ACHN (cell line): ENCODE results near the gene CKAP4.

Experiments
- DNase-seq: peaks from one replicate; pipeline ENCODE4 v3.0.0-alpha.2; 2015
- in situ Hi-C: cut with HindIII; loops from 2 replicates; pipeline ENCODE4 v1.10.0; 2017; ENCODE audit warnings: low sequenced_read_pairs, low pct_ligation_motif_present, low pct_unique_long_range_greater_than_20kb

The CKAP4 gene

DNA sequence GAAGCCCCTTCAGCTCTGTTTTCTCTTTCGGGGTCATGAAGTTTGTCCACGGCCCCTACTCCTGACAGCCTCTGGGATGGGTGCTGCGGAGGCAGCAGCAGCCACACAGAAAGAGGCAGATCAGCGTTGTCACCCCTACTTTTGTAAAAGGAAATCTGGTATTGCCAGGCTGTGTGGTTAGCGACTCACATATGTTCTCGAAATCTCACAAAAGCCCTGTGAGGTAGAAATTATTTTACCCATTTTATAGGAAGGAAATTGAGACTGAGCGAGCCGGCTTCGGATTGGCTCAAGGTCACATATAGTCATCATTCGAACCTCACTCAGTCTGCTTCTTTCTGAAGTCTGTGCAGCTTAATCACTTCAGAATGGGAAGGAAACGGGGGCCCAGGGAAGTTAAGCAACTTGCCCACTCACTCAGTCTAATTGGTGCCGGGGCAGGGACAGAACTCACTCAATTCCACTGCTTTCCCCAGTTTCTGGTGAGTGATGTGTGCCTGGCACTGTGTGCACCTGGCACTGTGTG is 1.1 kb upstream of the CKAP4 start:
- in situ Hi-C loops = no loop called here
- no peak for DNase-seq

DNA sequence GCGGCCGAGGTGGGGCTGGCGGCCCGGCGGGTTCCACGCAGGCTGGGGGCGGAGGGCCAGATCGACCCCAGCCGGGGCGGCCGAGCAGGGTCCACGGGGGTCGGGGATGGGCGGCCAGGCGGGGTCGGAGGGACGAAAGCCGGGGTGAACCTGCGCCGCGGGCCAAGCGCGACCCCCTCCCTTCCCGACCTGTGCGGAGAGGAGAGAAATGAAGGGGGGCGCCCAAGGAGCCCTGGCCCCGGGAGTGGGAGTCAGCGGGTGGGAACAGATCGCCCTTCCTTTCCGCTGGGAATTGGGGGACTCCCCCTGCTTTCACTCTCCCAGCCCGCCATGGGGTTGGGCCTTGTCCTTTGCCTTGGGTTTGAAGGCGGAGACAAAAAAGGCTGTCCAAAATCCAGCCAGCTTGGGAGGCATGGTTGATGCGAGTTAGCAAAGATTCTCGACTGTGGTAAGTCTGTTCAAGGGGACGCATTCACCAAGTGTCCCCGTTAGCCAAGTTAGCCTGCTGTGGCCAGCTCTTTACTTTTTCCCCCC is 559 bp upstream of the CKAP4 start:
- in situ Hi-C loops = no loop called here
- DNase-seq = peak; percentile 76

GRCh38 chr12:106246891-106247673 is 738 bp downstream of the CKAP4 start:
- peak; percentile 79 for DNase-seq
- in situ Hi-C loops = no loop called here

- in situ Hi-C loops = no loop called here
- peak; percentile 29 for DNase-seq
Measured at GRCh38 chr12:106245767-106246166, 2.1 kb downstream of the CKAP4 start.

GRCh38 chr12:106243620-106244019 is 4.2 kb downstream of the CKAP4 start:
- in situ Hi-C loops = no loop called here
- no peak for DNase-seq

DNA sequence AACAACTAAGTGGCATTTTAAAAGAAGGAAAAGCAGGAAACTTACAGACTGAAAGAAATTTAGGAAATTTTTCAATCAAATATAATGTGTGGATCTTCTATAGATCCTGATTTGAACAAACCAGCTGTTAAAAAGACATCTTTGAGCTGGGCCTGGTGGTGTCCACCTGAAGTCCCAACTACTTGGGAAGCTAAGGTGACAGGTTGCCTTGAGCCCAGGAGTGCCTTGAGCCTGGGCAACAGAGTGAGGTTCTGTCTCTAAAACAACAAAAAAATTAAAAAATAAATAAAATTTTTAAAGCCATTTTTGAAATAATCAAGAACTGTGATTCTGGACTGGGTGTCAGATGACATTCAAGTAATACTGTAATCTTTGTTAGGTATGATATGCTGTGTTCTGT is 7.0 kb downstream of the CKAP4 start:
- no peak for DNase-seq
- in situ Hi-C loops = no loop called here

DNA sequence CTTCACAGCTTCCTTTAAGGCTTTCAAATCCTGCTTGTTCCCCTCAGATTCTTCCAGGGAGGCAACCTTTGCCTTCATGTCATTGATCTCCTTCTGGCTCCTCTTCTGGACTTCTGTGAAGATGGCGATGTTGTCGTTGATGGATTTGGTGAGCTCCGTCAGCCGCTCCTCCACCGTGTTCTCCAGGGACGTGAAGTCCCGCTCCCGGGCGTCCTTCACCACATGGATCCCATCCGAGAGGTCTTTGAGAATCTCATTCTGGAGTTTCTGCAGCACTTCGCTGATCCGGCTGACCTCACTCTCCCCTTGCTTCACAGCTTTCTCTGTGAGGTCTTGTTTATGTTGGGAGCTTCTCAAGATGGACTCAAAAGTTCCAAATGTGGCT is 7.9 kb downstream of the CKAP4 start:
- no peak for DNase-seq
- in situ Hi-C loops = no loop called here

GRCh38 chr12:106239241-106239950 is 8.4 kb downstream of the CKAP4 start:
- no peak for DNase-seq
- in situ Hi-C loops = no loop called here

- in situ Hi-C loops = no loop called here
- DNase-seq = no peak
Measured at GRCh38 chr12:106238146-106238545, 9.7 kb downstream of the CKAP4 start.

- in situ Hi-C loops = no loop called here
- no peak for DNase-seq
Measured at GRCh38 chr12:106235770-106236169, 12.1 kb downstream of the CKAP4 start.

DNA sequence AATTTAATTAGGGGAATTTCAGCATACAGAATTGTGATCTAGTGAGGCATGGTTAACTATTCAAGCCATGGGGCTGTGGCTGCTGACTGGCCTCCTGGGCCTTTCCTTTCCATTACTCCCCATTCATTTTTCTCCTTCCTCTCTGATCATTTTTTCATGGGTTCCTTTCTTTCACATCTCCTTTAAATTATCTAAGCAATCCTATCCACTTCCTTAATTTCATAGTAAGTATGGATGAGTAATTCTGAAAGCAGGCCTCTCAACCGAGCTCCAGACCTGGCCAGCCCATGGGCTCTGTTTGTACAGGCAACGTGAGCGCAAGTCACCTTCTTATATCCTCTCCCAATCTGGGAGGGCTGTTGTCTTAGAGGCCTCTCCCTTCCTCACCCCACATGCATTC is 13.4 kb downstream of the CKAP4 start:
- no peak for DNase-seq
- in situ Hi-C loops = no loop called here

GRCh38 chr12:106233011-106233410 is 14.8 kb downstream of the CKAP4 start:
- in situ Hi-C loops = no loop called here
- no peak for DNase-seq

- DNase-seq = no peak
- in situ Hi-C loops = no loop called here
Measured at GRCh38 chr12:106229036-106229591, 18.7 kb downstream of the CKAP4 start.

DNA sequence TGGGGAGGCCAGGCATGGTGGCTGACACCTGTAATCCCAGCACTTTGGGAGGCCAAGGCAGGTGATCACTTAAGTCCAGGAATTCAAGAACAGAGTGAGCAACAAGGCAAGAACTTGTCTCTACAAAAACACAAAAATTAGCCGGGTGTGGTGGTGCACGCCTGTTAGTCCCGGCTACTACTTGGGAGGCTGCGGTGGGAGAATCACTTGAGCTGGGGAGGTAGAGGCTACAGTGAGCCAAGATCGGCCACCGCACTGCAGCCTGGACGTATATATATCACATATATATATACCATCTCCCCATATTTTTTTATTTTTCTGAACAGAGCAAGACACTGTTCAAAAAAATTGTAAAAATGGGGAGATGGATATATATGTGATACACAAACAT is 19.5 kb downstream of the CKAP4 start:
- in situ Hi-C loops = no loop called here

DNA sequence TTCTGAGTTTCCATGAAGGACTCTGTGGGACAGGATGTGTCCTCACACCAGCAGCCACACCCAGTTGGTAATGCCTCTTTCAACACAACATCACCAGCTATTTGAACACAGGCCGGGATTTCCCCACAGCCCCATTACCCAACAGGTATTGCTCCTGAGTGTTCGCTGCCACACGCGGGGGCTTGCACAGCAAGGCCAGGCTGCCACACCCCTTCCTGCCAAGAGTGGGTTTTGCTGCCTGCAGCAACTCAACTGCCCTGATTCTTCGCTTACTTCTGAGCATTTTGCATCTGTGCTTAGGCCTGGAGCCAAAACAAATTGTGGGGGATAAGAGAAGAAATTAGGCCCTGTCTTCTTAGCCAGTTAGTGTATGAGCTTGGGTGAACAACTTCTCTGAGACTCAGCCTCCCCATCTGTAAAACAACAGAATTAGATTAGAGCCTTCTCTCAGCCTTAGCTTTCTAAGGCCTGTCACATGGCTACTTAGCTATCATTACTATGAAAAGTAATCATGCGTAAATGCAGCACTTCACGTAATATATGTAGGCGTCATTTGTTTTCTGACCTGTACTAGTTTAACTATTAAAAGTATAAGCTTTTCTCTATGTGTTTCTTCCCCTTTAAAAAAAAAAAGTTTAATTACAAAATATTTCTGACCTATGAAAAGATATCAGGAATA is 20.0 kb downstream of the CKAP4 start:
- in situ Hi-C loops = no loop called here
- no peak for DNase-seq

More for the DNA sequence above, 19.5 kb downstream of the CKAP4 start:
- no peak for DNase-seq

DNA sequence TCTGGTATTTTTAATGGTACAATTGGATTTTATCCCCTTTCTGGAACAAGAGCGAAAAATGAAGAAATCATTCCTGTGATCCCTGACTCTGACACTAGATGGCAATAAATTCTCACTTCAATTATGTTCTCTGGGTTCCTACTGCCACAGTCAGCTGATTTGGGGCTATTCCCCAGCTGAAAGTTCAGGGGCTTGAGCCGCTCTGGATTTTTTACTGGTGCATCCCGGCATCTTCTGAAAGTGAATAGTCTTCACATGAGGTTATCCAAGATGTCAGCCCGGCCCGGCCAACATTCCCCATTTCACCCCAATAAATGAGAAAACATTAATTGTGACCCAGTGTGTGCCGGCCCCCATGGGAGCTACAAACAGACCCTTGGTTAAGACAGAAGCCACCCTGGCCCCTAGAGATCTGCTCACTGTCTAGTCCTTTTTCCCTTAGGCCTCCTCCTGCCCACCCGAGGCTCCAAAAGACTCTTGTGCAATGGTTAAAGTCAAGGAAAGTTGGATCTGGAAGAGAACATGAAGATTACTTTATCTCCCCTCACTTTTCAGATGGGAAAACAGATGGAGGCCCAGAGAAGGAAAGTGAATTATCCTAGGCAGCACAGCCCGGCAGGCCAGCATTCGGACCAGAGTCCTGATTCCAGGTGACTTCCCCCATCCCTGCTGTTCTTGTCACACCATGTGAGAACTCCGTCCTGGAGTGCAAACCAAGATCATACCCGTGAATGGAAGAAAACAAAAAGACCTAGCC is 20.8 kb downstream of the CKAP4 start:
- DNase-seq = peak; percentile 73
- in situ Hi-C loops = no loop called here

DNA sequence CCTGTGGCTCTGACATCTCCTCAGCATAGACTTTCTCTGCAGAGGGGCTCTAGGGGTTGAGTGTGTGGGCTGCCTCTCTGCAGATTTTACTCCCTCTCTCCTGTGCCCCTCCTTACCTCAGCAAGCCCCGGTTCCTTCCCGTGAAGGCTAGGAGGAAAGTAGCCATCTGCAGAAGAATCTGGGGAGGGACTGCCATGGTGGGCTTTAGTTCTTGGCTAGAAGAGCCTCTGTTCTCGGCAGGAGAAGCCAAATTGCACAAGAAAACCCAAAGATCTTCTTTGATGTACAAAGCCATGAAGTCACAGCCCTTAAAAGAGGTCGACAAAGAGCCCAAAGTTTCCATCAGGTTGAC is 23.5 kb downstream of the CKAP4 start:
- DNase-seq = no peak
- in situ Hi-C loops = no loop called here
